T-helper 17 cell (primary cell): ENCODE measurements around the gene ZSCAN5A. TPM values are rescaled to one million over a fixed set of nuclear protein-coding genes. Genes with fewer than 3 reads are reported as not detected.
A peak's percentile ranks its signal among the peaks of the same experiment; 100 is the strongest.
"Not testable (repeated sequence)": the region's sequence is repeated elsewhere in the genome, so short reads cannot be mapped to it uniquely, and the experiment has no call there.

Source experiments
- ATAC-seq: fragments of 150-1000 bp; cut with Tn5 transposase; 2 replicates; pipeline ENCODE4 v1.10.0; 2021; ENCODE audit warnings: mild to moderate bottlenecking, moderate library complexity
- DNase-seq, 3 donors: peaks; one replicate each; pipeline versions ENCODE4 v3.0.0 to v3.0.0-alpha.2; 2020 to 2021
- H3K9me3 ChIP-seq: one replicate; pipeline ENCODE4 v1.7.0; 2013; ENCODE audit warnings: low read length, mild to moderate bottlenecking; ENCODE audit not compliant: control insufficient read depth, poor library complexity, severe bottlenecking
- H3K27ac Mint-ChIP-seq: one replicate; pipeline ENCODE4 v1.8.0; 2022; ENCODE audit warnings: mild to moderate bottlenecking, moderate library complexity, mixed read lengths
- H3K27me3 Mint-ChIP-seq: one replicate; pipeline ENCODE4 v1.8.0; 2022; ENCODE audit warnings: mixed read lengths
- H3K36me3 Mint-ChIP-seq: one replicate; pipeline ENCODE4 v1.8.0; 2022; ENCODE audit warnings: low read depth, mixed read lengths
- H3K4me1 Mint-ChIP-seq: one replicate; pipeline ENCODE4 v1.8.0; 2022; ENCODE audit warnings: mild to moderate bottlenecking, mixed read lengths
- H3K4me3 Mint-ChIP-seq: one replicate; pipeline ENCODE4 v1.8.0; 2022; ENCODE audit warnings: mild to moderate bottlenecking, moderate library complexity, mixed read lengths
- total RNA-seq, 4 donors: library from RNA in 2 of 4; stranded (reverse) in 2 of 4; gene quantifications; one replicate each; pipeline ENCODE4 v1.2.3 and lab custom pipeline; 2022 to 2026

The ZSCAN5A gene
- total RNA-seq, 2 donors from 2014 or later = 9.1 to 11.1 TPM

DNA sequence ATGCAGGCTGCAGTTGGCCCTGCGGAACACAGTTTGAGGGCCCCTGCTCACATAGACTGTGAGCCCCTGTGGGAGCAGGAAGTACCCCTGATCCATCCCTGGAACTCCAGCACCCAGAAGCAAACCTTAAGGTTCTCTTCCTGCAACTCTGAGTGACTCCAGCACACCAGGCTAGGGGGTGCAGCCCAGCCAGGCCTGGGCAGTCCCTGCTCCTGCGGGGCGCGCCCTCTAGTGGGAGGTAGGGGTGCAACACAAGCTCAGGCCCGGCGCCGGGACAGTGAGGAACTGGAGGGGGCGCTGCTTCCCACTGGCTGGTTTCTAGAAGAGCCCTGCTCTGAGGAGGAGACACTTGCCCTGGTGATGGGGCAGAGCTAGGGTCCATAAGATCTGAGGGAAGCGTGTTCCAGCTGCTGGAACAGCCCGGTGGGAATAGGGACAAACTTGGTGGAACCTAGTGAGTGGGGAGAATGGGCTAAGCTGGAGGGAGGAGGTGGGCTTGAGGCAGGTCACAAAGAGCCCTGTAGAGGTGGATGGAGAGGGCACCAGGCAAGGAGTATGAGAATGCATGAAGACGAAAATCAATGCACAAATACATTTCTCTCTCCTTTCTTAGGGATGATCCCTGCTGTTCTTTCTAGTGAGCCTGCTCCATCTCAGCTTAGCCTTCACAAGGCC lies 5.0 kb downstream of the ZSCAN5A start:
- H3K27ac Mint-ChIP-seq = no peak overlapping the region
- peaks cover 5% of the 10 kb centered on the region for H3K36me3 Mint-ChIP-seq
- no peaks in the 10 kb centered on the region for H3K27me3 Mint-ChIP-seq
- H3K4me1 Mint-ChIP-seq = peaks cover 21% of the 10 kb centered on the region
- peak; percentile 22 to 52 (median 31) for DNase-seq
- ATAC-seq = peak; percentile 44
- no peaks in the 10 kb centered on the region for H3K9me3 ChIP-seq
- no peak overlapping the region for H3K4me3 Mint-ChIP-seq

DNA sequence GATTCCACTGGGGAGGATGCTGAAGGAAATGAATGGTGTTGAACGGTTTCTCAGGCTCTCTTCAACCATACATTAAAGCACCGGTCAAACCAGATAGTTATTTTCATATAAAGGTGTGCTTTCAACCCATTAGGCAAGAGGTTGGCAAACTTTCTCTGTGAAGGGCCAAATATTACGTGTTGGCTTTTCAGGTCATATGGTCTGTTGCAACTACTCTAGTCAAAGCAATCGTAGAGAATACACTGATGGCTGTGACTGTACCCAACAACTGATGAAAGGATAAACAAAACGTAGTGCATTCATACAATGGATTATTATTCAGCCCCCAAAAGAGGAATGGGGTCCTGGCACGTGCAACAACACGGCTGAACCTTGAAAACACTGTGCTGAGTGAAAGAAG lies 5.8 kb downstream of the ZSCAN5A start:
- Mint-ChIP-seq H3K4me3 (no peak overlapping the region), H3K36me3 (peaks cover 12% of the 10 kb centered on the region), H3K27me3 (no peaks in the 10 kb centered on the region), H3K27ac (no peak overlapping the region), H3K4me1 (peaks cover 21% of the 10 kb centered on the region)
- no peak for ATAC-seq
- H3K9me3 ChIP-seq = no peaks in the 10 kb centered on the region
- DNase-seq = no peak

DNA sequence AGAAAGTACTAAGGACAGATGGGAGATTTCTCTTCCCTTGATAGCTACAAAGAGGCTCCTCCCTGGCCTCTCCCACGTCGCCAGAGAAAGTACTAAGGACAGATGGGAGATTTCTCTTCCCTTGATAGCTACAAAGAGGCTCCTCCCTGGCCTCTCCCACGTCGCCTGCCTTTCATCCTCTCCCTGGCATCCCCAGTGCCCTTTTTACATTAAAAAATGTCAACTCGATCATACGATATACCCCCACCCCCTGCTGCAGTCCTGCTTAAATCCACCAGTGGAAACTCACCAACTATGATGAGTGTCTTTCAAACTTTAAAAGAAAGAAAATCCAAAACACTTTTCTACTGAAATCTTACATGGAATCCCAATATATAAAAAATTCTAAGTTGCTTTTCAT lies 7.6 kb downstream of the ZSCAN5A start:
- Mint-ChIP-seq H3K36me3 (peaks cover 17% of the 10 kb centered on the region), H3K4me1 (peaks cover 21% of the 10 kb centered on the region)
- not testable (repeated sequence) for H3K9me3 ChIP-seq, H3K27ac Mint-ChIP-seq, H3K4me3 Mint-ChIP-seq, H3K27me3 Mint-ChIP-seq, ATAC-seq, DNase-seq

DNA sequence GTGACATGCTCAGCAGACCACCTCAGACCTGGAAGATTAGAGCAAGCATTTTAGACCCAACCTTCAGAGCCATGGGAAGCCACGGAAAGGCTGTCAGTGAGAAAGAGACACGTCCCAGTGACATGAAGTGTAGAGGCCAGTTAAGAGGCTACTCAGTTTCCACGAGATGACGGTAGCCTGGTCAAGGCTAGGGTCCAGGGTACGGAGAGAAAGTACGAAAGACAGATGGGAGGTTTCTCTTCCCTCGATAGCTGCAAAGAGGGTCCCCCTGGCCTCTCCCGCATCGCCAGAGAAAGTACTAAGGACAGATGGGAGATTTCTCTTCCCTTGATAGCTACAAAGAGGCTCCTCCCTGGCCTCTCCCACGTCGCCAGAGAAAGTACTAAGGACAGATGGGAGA lies 8.6 kb downstream of the ZSCAN5A start:
- Mint-ChIP-seq H3K4me3 (no peak overlapping the region), H3K27me3 (no peaks in the 10 kb centered on the region)
- DNase-seq = no peak

DNA sequence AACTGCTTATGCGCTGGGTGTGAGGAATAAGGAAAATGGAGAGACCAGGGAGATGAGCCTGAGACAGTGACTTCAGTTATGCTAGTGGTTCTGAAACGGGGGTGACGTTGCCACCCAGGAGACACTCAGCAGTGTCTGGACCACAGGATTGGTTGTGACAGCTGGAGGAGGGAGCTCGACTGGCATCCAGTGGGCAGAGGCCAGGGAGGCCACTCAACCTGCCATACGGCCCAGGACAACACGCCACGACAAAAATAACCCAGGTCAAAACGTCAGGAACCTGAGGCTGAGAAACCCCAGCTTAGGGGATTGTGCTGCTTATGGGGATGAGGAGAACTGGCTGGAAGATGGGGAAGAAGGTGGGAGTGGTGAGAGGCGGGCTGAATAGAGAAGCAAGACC lies 10.4 kb downstream of the ZSCAN5A start:
- Mint-ChIP-seq H3K27me3 (no peaks in the 10 kb centered on the region), H3K36me3 (peaks cover 17% of the 10 kb centered on the region), H3K27ac (peak overlapping the region; percentile 17), H3K4me1 (peaks cover 27% of the 10 kb centered on the region), H3K4me3 (no peak overlapping the region)
- H3K9me3 ChIP-seq = no peaks in the 10 kb centered on the region
- DNase-seq (no peak), ATAC-seq (no peak)

More for the DNA sequence above, 8.6 kb downstream of the ZSCAN5A start:
- H3K36me3 Mint-ChIP-seq = peaks cover 17% of the 10 kb centered on the region
- H3K27ac Mint-ChIP-seq = no peak overlapping the region
- no peaks in the 10 kb centered on the region for H3K9me3 ChIP-seq
- peaks cover 28% of the 10 kb centered on the region for H3K4me1 Mint-ChIP-seq
- ATAC-seq = no peak

DNA sequence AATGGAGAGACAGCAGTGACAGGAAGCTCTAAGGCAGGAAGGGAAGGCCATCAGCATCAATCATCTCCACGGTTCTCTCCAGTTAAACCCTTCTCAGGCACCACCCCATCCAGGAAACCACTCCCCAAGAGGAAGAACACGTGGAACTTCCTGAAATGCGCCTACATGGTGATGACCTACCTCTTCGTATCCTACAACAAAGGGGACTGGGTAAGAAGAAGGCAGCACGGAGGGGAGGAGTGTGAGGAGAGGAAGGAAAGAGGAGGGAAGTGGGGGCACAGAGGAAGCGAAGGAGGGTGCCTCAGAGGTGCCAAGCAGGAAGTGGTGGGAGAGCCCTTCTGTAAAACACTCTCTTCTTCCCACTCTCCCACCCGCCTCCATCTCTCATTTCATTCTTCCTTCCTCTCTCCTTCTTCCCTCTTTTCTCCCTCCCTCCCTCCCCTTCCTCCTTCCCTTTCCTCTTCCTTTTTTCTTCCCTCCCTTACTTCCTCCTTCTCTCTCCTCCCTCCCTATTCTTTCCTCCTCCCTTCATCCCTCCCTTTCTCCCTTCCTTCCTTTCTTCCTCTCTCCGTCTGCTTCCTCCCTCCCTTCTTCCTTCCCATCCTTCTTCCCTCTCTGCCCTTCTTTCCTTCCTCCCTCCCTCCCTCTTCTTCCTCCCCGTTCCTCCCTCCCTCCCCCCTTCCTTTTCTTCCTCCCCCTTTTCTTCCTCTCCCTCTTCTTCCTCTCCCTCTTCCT lies 12.6 kb downstream of the ZSCAN5A start:
- H3K9me3 ChIP-seq = no peaks in the 10 kb centered on the region
- peaks cover 24% of the 10 kb centered on the region for H3K4me1 Mint-ChIP-seq
- H3K27me3 Mint-ChIP-seq = no peaks in the 10 kb centered on the region
- DNase-seq (no peak), ATAC-seq (no peak)
- peak overlapping the region; percentile 0 for H3K27ac Mint-ChIP-seq
- peak overlapping the region; percentile 28 for H3K4me3 Mint-ChIP-seq
- peaks cover 17% of the 10 kb centered on the region for H3K36me3 Mint-ChIP-seq

DNA sequence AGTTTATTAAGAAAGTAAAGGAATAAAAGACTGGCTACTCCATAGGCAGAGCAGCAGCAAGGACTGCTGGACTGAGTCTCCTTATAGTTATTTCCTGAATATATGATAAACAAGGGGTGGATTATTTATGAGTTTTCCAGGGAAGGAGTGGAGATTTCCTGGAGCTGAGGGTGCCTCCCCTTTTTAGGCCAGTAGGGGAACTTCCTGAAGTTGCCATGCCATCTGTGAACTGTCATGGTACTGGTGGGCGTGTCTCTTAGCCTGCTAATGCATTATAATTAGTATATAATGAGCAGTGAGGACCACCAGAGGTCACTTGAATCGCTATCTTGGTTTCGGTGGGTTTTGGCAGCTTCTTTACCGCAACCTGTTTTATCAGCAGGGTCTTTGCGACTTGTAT lies 13.5 kb downstream of the ZSCAN5A start:
- peaks cover 17% of the 10 kb centered on the region for H3K36me3 Mint-ChIP-seq
- H3K4me3 Mint-ChIP-seq = no peak overlapping the region
- no peaks in the 10 kb centered on the region for H3K9me3 ChIP-seq
- H3K4me1 Mint-ChIP-seq = peaks cover 24% of the 10 kb centered on the region
- no peaks in the 10 kb centered on the region for H3K27me3 Mint-ChIP-seq
- no peak for ATAC-seq
- DNase-seq = no peak
- peak overlapping the region; percentile 0 for H3K27ac Mint-ChIP-seq

DNA sequence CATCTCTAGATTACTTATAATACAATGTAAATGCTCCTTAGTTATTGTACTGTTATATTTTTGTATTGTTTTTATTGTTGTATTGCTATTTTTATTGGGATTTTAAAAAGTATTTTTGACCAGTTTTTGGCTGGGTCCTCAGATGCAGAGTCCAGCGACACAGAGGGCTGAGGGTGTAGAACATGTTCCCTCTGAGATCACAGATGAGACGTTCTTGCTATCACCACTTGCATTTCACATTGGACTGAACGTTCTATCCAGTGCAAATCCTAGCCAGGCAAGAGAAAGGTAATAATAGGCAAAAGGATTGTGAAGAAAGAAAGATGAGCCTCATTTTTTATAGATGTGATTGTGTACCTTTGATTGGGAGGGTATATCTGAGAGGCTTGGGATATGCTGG lies 15.0 kb downstream of the ZSCAN5A start:
- peaks cover 12% of the 10 kb centered on the region for H3K36me3 Mint-ChIP-seq
- H3K4me3 Mint-ChIP-seq = no peak overlapping the region
- H3K27ac Mint-ChIP-seq = no peak overlapping the region
- ATAC-seq (no peak), DNase-seq (no peak)
- no peaks in the 10 kb centered on the region for H3K27me3 Mint-ChIP-seq
- H3K9me3 ChIP-seq = no peaks in the 10 kb centered on the region
- H3K4me1 Mint-ChIP-seq = peaks cover 21% of the 10 kb centered on the region

DNA sequence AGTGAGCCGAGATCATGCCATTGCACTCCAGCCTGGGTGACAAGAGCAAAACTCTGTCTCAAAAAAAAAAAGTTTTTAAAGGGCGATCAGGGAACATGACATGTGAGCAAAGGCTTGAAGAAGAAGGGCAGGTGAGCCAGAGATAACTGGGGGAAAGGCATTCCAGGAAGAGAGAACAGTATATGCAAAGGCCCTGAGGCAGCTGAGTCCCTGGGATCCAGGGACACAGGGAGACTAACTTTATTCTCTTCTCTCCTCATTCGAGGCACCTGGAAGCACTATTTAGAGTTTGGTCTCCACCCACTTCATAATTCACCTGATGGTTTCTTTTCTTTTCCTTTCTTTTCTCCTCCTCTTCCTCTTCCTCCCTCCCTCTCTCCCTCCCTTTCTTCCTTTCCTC lies 17.6 kb downstream of the ZSCAN5A start:
- Mint-ChIP-seq H3K27me3 (no peaks in the 10 kb centered on the region), H3K4me3 (no peak overlapping the region), H3K36me3 (peaks cover 3% of the 10 kb centered on the region), H3K27ac (no peak overlapping the region), H3K4me1 (peaks cover 8% of the 10 kb centered on the region)
- DNase-seq (no peak), ATAC-seq (no peak)
- no peaks in the 10 kb centered on the region for H3K9me3 ChIP-seq

DNA sequence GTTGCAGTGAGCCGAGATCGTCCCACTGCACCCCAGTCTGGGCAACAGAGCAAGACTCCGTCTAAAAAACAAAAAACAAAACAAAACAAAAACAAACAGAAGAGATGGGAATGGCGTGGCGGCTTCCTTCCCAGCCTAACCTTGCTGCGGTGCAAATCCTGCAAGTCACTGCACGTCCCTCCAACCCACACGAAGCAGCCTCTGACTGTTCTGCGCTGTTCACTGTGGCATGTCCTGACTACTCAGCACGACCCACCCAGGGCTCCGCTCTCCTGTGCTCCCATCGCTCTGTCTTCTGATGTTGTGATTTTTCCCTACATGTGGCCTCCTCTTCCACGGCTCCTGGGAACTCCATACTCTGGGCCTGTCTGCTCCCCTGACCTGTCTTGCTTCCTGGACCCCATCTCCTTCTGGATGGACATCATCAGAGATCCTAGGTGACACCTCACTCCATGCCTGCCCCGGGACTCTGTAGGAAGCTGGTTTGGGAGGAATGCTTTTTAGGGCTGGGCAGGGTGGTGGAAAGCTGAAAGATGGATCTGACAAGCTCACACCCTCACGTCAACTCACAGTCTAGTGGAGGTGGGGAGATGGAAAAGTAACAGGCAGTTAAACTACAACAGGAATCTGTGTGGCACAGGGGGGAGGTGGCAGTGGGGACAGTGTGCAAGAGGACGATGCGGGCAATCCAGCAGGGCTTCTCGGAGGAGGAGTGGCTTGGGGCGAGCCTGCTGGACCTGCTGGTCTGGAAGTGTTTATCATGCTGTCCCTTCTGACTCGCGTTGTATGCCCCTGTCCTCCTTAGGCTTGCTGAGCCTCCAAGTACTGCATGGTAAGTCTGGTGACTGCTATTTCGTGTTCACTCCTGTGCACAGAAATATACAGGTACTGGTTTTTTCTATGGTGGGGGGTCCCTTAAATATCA lies 18.8 kb downstream of the ZSCAN5A start:
- peaks cover 3% of the 10 kb centered on the region for H3K36me3 Mint-ChIP-seq
- H3K27me3 Mint-ChIP-seq = no peaks in the 10 kb centered on the region
- ATAC-seq (no peak), DNase-seq (no peak)
- peaks cover 2% of the 10 kb centered on the region for H3K4me1 Mint-ChIP-seq
- no peak overlapping the region for H3K4me3 Mint-ChIP-seq
- H3K9me3 ChIP-seq = no peaks in the 10 kb centered on the region
- no peak overlapping the region for H3K27ac Mint-ChIP-seq

DNA sequence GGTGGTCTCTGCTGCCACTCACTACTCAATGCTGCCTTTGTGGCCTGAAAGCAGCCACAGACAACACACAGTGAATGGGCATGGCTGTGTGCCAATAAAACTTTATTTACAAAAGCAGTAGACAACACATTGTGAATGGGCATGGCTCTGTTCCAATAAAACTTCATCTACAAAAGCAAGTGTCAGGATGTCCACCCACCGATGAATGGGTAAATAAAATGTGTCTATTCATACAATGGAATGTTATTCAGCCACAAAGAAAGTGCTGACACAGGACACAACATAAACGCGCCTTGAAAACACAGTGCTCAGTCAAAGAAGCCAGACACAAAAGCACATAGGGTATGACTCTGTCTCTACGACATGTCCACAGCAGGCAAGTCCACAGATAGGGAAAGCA lies 20.1 kb downstream of the ZSCAN5A start:
- Mint-ChIP-seq H3K36me3 (peaks cover 3% of the 10 kb centered on the region), H3K27ac (no peak overlapping the region), H3K27me3 (no peaks in the 10 kb centered on the region), H3K4me3 (no peak overlapping the region), H3K4me1 (no peaks in the 10 kb centered on the region)
- no peaks in the 10 kb centered on the region for H3K9me3 ChIP-seq
- DNase-seq (no peak), ATAC-seq (no peak)

DNA sequence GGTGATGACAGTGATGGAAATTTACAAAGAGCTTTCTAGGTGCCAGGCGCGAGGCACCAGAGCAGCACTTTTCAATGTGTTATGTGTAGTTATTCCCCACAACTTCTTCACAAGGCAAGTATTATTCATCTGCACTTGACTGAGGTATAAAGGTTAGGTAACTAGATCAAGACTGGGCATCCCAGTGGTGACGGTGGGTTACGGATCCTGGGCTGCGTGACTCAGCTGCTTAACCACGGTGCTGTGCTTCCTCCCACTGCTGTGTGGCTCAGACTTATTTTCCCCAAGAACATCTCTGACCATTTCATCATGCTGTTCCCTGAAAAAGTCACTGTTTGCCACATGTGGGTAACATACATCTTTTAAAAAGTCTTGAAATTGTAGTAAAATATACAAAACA lies 22.8 kb downstream of the ZSCAN5A start:
- no peaks in the 10 kb centered on the region for H3K9me3 ChIP-seq
- no peaks in the 10 kb centered on the region for H3K4me1 Mint-ChIP-seq
- H3K27ac Mint-ChIP-seq = no peak overlapping the region
- ATAC-seq (no peak), DNase-seq (no peak)
- peaks cover 3% of the 10 kb centered on the region for H3K36me3 Mint-ChIP-seq
- H3K27me3 Mint-ChIP-seq = no peaks in the 10 kb centered on the region
- no peak overlapping the region for H3K4me3 Mint-ChIP-seq

DNA sequence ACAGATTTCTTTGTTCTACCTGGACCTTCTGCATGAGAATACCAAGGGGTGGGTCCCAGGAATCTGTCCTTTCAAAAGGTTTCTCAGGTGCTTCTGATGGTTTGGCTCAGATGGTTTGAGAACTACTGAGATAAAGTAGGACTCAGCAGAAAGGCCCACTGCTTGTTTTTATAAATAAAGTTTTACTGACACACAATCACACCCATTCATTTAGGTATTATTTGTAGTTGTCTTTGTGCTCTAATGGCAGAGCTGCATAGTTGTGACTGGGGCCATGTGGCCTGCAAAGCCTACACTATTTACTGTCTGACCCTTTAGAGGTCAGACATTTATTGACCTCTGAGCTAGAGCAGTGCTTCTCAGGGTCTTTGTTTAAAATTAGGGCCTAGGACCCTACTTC lies 24.5 kb downstream of the ZSCAN5A start:
- Mint-ChIP-seq H3K4me1 (no peaks in the 10 kb centered on the region), H3K27me3 (no peaks in the 10 kb centered on the region), H3K4me3 (no peak overlapping the region), H3K36me3 (peaks cover 3% of the 10 kb centered on the region), H3K27ac (no peak overlapping the region)
- DNase-seq (no peak), ATAC-seq (no peak)
- no peaks in the 10 kb centered on the region for H3K9me3 ChIP-seq
